ENCODE measurements around the gene PARP16.

- no peak for TF ChIP-seq CTCF (IDR thresholded peaks at IDR 0.05)
- TF ChIP-seq POLR2A (IDR thresholded peaks at IDR 0.05) = no peak
Observed at GRCh38 chr15:65277015-65277414, 9.7 kb downstream of the PARP16 start.
